H7 (cell line): ENCODE data around the gene RAB24. TPM values are rescaled to one million over a fixed set of nuclear protein-coding genes. Genes with fewer than 3 reads are reported as not detected.
A peak's percentile ranks its signal among the peaks of the same experiment; 100 is the strongest.
"Not testable (repeated sequence)": the region's sequence is repeated elsewhere in the genome, so short reads cannot be mapped to it uniquely, and the experiment has no call there.

ENCODE experiments used
- DNase-seq: peaks from one replicate; pipeline ENCODE4 v3.0.0; 2012
- H3K27me3 ChIP-seq: 2 replicates; pipeline ENCODE4 v1.6.0; 2011; ENCODE audit warnings: mild to moderate bottlenecking, low read length; ENCODE audit not compliant: control insufficient read depth, insufficient read depth
- H3K36me3 ChIP-seq: replicated peaks from 2 replicates; pipeline ENCODE4 v1.5.1; 2011; ENCODE audit warnings: low read length; ENCODE audit not compliant: control insufficient read depth, insufficient read depth
- H3K4me3 ChIP-seq: 2 replicates; pipeline ENCODE4 v1.5.1; 2011; ENCODE audit warnings: low read depth, mild to moderate bottlenecking, control low read depth, low read length, moderate library complexity; ENCODE audit not compliant: insufficient read depth
- total RNA-seq: library from RNA; depleted of rRNA; stranded (reverse); fragments of >200 nt; shearing (Covaris generic); gene quantifications from 2 replicates; pipeline ENCODE4 v1.2.3, GENCODE V29; 2014

RAB24 gene
- total RNA-seq, 1 experiment from 2014 or later: 25.4 TPM

DNA sequence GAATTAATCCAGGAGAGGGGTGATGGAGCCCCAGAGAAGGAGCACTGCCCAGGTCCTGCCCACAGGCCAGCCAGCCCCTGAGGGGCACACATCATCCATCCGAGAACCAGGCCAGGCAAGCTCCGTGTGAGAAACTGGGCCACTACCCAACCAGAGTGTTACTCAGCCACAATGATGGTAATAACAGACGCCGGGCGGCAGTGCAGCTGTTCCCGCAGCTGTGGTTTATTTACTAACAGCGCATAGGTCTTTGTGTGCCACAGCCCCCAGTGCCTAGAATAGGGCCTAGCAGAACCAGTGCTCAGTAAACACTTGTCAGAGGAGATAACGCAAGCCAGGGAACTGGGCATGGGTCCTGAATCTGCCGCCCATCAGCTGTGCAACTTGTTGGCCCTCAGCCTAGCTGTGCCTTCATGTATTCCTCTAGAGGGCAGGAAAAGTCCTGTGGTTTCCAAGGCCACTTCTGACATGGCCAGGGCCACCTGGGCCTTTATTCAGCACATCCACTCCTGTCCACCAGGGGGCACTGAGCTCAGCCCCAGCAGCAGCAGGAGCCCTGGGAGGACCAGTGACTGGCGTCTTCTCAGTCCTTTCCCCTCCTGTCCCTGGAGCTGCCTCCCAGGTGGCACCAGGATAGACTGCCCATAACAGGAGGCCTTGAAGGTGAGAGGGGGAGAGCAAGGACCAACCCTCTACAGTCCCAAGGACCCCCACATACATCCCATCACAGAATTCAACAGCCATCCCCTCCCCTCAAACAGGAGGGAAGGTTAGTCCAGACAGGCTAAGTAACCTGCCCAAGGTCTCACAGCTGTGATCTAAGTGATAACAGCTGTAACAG lies 6.1 kb upstream of the RAB24 start:
- Histone ChIP-seq H3K36me3 (peaks cover 14% of the 10 kb centered on the region), H3K4me3 (no peak overlapping the region), H3K27me3 (no peaks in the 10 kb centered on the region)
- DNase-seq: peak; percentile 91

DNA sequence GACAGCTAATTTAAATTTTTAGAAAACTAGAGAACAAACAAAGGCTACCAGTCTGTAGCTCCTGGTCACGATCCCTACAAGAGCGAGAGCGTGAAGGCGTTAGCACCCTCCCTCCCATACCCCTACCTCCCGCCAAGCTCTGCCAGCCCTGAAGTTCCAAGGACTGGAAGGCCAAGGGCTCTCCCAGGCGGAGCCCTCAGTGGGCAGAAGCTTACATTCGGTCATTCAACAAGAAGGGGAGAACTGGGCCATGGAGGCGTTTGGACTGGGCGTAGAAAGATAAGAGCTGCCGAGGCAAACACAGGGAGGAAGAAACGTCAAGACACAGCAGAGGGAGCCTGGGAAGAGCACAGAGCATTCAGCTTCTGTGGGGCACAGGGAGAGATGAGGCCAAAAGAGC lies 5.2 kb upstream of the RAB24 start:
- DNase-seq: no peak
- H3K4me3 ChIP-seq: no peak overlapping the region
- peaks cover 14% of the 10 kb centered on the region for H3K36me3 ChIP-seq
- H3K27me3 ChIP-seq: no peaks in the 10 kb centered on the region

DNA sequence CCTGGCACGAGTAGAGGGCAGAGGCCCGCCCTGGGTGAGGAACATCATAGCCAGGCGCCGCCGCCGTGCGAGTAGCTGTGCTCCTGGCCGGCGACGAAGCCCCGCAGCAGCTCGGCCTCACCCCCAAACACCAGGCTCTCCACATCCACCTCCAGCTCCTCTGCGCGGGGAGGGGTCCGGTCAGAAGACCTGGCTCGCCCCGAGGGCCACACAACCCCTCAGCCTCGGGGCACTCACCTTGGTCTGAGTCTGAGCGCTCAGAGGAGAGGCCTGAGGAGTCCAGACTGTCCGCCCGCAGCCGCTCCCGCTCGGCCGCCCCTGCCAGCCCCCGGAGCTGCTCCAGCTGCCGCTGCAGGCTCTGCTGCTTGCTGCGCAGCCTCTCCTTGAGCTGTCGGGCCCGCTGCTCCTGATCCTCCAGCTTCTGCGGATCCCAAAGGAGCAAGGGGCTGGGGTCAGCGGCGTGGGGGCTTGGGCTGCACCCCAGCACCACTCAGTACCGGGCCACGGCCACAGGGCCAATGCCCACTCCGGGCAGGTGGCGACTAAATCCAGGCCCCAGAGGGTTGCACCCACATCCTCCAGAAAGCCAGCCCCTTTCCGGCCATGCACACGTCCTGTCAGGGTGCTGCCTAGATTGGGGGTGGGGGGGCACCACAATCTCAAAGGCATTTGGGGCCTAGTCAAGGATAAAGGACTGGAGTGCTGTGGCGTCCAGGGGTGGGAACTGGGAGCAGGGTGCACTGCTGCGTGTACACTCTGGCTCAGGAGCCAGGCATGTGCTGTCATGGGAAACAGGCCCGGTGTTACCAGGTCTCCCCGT lies 4.2 kb upstream of the RAB24 start:
- H3K4me3 ChIP-seq: no peak overlapping the region
- peaks cover 14% of the 10 kb centered on the region for H3K36me3 ChIP-seq
- no peak for DNase-seq
- H3K27me3 ChIP-seq: no peaks in the 10 kb centered on the region

DNA sequence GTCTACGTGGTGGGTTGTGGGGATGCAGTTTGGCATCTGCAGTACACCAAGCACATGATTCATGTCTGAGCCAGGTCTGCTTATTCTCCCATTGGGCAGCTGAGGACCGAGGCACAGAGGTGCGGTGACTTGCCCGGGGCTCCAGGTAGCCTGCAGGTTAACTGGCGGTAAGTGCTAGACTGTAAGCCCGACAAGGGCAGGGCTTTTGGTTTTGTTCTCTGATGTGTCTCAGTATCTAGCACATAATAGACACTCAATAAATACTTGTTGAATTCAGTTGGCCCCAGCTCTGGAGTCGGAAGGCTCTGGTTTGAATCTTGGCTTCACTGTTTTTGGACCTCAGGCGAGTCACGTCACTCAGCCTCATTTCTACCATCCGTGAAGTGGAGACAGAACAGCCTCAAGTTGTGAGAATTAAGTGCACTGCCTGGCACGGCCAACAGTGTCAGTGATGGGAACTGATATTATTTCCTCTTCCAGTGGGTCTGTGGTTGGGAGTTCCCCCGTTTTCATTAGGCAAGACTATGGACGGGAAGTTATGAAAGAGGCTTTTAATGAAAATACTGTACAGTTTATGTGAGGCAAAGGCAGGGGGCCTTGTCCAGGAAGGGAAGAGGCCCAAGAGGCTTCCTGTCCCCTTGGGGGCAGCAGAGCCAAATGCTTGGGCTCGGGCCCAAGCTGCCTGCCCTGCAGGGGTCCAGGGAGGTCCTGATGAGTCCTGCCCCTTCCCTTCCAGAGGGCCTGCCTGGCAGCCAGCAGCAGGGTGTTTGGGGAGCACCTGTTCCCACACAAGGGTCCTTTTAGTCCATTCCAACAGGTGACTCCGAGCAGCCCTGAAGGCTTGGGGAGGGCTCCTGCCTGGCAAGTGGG lies 3.4 kb upstream of the RAB24 start:
- Histone ChIP-seq H3K27me3 (no peaks in the 10 kb centered on the region), H3K36me3 (peaks cover 15% of the 10 kb centered on the region), H3K4me3 (no peak overlapping the region)
- DNase-seq: peak; percentile 79

DNA sequence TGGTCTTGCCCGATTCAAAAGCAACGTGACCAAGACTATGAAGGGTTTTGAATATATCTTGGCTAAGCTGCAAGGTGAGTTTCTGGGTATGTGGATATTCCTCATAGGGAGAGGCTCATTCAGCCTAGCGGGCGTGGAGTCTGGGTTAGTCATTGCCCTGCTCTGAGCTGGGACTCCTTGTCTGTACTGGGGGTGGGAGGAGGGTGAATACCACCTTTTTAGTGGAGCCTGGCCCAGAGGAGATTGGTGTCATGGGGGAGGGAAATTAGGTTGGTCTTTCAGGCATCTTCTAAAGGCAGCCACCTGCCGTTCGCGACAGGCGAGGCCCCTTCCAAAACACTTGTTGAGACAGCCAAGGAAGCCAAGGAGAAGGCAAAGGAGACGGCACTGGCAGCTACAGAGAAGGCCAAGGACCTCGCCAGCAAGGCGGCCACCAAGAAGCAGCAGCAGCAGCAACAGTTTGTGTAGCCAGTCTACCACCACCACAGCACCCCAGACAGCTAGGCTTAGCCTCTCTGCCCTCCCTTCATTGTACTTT lies 2.7 kb upstream of the RAB24 start:
- not testable (repeated sequence) for H3K4me3 ChIP-seq, DNase-seq, H3K27me3 ChIP-seq
- peaks cover 16% of the 10 kb centered on the region for H3K36me3 ChIP-seq

DNA sequence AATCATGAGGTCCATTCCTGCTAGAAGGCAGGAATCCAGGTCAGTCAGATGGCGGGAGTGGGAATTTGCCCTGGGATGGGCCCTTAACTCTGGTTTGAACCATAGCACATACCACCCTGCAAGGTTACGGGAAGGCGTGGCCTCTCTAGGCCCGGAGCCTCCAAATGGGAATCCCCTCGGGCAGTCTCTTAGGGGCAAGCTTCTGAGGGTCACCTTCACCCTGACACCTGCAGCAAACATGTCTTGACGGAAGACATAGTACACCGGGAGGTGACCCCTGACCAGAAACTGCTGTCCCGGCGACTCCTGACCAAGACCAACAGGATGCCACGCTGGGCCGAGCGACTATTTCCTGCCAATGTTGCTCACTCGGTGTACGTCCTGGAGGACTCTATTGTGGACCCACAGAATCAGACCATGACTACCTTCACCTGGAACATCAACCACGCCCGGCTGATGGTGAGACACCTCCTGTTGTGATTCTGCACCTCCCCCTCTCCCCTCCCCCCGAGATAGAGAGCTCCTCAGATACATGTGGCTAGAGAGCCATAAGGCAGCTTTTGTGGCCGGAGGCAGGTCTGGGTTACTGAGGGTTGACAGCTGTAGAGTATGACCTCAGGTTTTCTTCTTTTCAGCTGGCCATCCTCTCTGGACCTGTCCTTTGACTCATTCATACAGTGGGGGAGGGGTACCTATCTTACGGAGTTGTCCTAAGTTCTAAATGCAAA lies 1.0 kb upstream of the RAB24 start:
- Histone ChIP-seq H3K4me3 (peak overlapping the region; percentile 92), H3K36me3 (peaks cover 16% of the 10 kb centered on the region), H3K27me3 (no peaks in the 10 kb centered on the region)
- DNase-seq: peak; percentile 65

DNA sequence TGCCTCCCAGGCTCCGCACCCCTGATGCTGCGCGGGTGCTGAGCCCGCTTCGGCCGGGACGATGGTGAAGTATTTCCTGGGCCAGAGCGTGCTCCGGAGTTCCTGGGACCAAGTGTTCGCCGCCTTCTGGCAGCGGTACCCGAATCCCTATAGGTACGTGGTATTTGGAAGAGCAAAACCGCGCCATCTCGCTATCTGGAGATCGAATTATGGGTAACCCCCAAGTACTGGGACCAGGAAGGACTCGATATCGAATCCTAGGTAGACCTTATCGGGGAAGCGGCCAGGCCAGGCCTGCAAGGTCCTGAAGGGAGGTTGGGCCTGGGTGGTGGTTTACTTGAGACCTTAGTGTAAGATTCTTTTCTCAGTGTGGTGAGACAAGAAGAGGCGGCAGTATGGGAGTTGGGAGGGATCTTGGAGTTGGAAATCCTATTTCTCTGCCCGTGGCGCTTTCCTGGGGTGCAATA lies 439 bp upstream of the RAB24 start:
- no peaks in the 10 kb centered on the region for H3K27me3 ChIP-seq
- peak; percentile 43 for DNase-seq
- H3K36me3 ChIP-seq: peaks cover 16% of the 10 kb centered on the region
- peak overlapping the region; percentile 92 for H3K4me3 ChIP-seq

DNA sequence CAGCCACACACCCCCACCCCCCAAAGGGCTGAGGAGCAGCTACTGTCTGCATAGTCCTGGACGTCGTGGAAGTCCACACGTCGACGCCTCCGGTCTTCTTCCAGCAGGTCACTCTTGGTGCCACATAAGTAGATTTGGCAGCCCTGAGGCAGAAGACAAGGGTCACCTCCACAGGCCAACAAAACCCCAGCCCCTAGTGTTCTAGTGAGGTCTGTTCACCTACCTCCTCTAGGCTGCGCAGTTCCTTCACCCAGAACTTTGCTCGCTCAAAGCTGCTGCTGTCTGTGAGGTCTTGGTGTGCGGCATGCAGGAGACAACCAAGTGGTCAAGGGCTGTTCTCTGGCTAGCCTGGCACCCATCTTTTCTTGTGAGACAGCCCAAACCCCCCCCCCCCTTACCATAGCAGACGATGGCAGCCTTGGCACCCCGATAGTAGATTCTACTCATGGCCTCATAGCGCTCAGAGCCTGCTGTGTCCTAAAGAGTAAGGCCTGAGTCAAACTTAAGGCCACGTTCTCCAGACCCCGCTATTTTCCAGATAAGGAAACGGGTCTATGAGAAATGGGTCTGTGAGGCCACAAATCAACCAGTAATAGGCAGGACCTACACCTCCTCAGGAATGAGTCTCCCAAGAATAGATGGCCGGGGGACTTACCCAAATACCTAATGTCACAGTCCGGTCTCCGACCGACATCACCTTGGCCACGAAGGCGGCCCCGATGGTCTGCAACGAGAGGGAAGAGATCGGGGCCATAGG lies 987 bp downstream of the RAB24 start:
- peak overlapping the region; percentile 92 for H3K4me3 ChIP-seq
- H3K27me3 ChIP-seq: no peaks in the 10 kb centered on the region
- H3K36me3 ChIP-seq: peaks cover 18% of the 10 kb centered on the region
- DNase-seq: peak; percentile 63

DNA sequence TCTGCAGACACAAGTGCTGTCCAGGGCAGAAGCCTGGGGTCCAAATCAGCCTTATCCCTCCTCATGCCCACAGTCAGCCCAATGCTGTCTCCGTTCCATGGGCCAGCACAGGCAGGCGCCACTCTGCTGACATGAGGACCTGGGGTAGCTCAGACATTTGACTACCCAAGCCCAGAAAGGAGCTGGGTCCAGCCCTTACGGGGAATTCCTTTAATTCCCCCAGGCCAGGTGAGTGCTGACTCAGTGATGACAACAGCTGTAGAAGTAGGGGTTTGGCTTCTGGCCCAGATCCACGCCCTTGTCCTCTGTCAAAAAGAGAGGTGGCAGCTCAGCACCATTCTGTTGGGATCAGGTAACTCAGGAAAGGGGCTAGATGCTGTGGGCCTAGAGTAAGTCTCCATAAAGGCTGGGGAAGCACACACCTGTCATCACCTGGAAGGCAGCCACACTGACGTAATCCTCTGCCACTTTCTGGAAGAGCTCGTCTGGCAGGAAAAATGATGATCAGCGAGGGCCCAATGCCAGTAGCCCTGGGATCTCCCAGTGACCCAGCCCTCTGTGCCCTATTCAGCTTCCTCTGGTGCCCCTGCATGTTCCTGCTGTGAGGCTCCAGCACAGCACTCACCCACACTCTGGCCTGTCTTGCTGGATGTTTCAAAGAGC lies 1.9 kb downstream of the RAB24 start:
- no peak for DNase-seq
- Histone ChIP-seq H3K36me3 (peaks cover 15% of the 10 kb centered on the region), H3K4me3 (no peak overlapping the region), H3K27me3 (no peaks in the 10 kb centered on the region)

DNA sequence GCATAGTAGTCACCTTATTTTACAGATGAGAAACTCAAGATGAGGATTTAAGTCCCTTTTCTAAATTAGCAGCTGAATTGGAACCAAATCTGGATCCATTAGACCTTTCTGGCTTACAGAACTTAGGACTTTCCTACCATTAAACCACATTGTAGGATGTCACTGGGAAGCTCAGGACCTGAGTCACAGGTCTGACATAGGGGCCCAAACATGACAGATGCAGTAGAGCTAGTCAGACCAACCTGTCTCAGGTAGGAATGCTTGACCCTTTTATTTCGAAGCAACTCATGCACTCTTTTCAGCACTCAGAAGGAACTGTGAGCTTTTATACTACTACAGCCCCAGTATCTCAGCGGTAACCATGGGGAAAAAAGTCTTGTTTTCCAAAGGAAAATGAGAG lies 2.6 kb downstream of the RAB24 start:
- Histone ChIP-seq H3K36me3 (peaks cover 13% of the 10 kb centered on the region), H3K4me3 (no peak overlapping the region), H3K27me3 (no peaks in the 10 kb centered on the region)
- DNase-seq: no peak

DNA sequence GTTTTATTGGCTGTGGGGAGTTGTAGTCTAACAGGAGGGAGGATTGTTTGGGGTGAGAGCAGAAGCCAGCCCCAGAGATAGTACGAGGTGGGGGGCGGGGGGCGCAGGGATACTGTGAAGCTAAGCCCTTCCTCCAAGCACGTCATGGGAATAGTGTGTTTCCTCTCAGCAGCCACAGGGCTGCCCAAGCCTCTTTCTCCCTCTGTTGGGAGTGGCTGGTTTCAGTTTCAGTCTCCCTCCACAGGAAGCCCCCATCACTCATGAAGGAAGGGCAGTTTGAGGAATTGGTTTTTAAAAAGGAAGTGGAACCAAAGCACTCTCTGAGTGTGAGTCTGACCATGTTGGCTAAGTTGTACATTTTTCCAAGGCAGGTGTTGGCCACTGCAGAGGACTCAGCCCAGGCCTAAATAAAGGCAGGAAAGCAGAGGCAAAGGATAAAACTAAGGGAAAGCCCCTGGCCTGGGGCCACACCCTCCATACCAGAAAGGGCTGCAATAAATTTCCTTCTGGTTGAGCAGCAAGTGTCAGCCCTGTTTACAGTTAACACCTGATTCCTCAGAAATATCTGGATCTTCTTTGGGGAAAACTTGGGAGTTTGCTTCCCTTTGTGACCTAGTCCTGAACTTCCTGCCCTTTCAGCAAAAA lies 3.2 kb downstream of the RAB24 start:
- peak; percentile 77 for DNase-seq
- H3K36me3 ChIP-seq: peaks cover 11% of the 10 kb centered on the region
- H3K4me3 ChIP-seq: no peak overlapping the region
- no peaks in the 10 kb centered on the region for H3K27me3 ChIP-seq

DNA sequence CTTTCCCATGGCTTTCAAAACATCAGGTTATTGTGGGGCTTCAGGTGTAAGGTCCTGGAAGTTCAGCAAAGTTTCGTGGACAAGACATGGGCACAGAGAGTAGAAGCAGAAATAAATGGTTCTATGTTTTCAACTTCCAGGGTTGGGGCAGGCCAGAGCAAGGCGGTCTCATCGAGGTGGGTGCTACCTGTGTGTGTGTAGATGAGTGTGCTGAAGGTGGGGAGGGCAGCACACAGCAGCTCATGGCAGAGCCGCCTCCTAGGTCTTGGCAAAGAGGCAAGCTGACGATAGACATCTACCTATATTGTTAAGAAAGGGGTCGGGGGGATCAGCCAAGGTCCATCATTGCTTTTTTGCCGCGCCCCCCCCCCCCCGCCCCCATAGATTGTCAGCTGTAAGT lies 3.8 kb downstream of the RAB24 start:
- peaks cover 17% of the 10 kb centered on the region for H3K36me3 ChIP-seq
- no peak overlapping the region for H3K4me3 ChIP-seq
- H3K27me3 ChIP-seq: no peaks in the 10 kb centered on the region
- DNase-seq: no peak
